ENCODE measurements around the gene ARHGAP19.
A peak's percentile ranks its signal among the peaks of the same experiment; 100 is the strongest.

ARHGAP19 gene

GRCh38 chr10:97228775-97229157 lies 63.7 kb downstream of the ARHGAP19 start:
- no peak for DNase-seq (ENCODE audit: low read depth)

DNA sequence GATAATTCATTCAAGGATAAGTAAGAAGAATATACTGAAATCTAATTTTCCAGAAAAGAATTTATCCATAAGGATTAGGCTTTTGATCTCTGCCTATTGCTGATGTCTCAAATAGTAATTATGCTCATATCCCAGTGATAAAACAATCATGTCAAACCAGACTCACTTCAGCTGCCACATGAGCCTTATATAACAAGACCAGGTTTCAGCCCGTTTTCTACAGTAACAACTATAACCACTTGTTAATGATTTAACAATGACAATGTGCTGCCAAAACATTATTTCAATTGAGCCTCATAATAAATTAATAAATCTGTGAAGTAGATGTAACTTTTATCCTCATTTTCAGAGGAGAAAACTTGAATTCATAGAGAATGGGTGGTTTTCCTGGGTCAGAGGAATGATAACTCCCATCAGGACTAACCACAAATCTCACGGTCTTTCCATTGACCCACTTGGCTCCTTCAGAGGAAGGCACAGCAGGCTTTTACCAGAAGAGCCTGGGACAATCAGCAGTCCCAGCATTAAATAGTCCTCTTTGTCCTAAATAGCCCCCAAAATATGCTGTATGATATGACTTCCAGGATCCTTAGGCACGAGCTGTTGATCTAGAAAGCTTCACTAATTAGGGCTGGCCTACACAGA lies 64.2 kb downstream of the ARHGAP19 start:
- no peak for DNase-seq (ENCODE audit: low read depth)

- no peak for DNase-seq (ENCODE audit: low read depth)
Observed at GRCh38 chr10:97226398-97226797, 66.0 kb downstream of the ARHGAP19 start.

- no peak for DNase-seq (ENCODE audit: low read depth)
Observed at GRCh38 chr10:97224483-97225435, 67.7 kb downstream of the ARHGAP19 start.

DNA sequence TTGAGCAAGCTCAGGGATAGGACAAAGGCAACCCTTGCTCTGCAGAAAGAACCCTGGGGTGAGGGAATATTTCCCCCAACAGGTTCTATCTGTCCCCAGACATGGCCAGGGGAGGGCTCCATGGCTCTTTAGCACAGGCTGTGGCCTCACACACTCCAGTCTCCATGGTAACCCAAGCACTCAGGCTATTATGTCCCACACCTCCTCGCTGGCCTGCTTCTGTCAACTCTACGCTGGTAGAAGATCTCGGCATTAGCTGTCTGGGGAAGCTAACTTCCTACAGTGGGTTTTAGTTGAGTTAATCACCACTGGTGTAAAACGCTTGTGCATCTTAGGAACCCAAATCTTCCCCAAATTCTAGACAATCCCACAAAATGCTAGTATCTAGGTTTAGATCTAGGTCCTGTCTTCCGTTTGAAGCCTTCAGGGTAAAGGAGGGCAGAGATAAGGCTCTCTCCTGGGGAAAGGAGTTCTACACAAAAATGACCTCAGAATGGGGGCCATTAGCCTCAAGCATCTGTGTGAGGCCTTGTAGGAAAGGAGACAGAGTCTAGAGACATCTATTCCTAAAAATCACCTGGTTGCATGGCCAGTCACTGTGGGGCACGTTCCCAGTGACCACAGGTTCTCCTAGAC lies 70.0 kb downstream of the ARHGAP19 start:
- DNase-seq (ENCODE audit: low read depth) = no peak

- no peak for DNase-seq (ENCODE audit: low read depth)
Observed at GRCh38 chr10:97220355-97220754, 72.1 kb downstream of the ARHGAP19 start.

DNA sequence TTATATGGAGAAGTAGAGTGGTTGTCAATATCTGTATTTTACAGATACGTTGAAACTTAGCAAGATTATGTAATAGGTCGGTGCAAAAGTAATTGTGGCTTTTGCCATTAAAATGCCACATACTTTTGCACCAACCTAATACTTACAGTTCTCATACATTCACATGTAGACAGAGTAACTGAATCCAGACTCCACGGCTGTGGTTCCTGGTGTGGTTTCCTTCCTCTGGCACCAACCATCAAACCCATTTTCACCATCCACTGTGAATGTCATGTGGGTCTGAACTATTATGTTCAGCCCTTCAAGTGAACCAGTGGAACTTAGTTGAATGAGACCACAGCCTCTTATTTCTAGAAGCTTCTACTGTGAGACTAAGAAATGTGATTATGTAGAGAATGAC lies 75.1 kb downstream of the ARHGAP19 start:
- no peak for DNase-seq (ENCODE audit: low read depth)

DNA sequence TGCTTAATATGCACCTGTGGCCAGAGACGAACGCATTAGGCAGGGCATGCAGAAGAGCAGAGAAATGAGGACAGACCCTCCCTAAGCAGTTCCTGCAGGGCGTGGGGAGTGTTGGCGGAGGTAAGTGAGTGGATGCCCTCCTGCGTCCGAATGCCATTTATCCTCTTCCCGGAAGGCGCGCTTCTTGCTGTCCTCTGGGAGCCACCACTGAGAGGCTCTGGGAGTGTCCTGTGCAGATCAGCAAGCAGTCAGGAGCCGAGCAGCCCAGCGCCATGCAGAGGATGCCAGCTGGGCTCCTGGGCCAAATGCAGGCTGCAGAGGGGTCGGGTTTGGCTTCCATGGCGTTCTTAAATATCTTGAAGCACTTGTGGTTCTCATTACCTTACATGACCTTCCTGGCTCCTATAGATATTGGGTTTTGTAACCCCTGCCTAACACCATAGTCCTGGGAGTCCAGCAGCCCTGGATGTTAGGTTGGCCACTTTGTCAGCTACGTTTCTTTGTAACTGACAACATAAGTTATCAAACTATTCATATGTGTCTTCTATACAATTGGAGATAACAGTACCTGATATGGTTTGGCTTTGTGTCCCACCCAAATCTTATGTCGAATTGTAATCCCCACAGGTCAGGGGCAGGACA lies 76.7 kb downstream of the ARHGAP19 start:
- DNase-seq (ENCODE audit: low read depth) = no peak

DNA sequence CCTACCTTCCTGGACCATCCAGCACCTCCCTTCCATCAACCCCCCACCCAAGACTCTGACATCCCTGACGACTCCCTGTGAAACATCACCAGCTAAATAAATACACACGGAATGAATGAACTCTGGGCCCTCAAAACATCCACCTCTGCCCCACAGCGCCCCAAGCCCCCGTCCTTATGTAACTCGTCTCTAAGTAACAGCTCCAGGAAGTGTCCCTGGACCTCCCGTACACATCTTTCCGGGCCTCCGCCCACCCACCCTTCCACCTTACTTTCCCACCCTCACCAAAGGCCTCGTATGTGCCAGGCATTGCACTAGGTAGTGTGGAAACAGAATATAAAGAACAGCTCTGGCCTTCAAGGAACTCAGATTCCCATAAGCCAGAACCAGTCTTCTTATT lies 79.0 kb downstream of the ARHGAP19 start:
- DNase-seq (ENCODE audit: low read depth) = no peak

DNA sequence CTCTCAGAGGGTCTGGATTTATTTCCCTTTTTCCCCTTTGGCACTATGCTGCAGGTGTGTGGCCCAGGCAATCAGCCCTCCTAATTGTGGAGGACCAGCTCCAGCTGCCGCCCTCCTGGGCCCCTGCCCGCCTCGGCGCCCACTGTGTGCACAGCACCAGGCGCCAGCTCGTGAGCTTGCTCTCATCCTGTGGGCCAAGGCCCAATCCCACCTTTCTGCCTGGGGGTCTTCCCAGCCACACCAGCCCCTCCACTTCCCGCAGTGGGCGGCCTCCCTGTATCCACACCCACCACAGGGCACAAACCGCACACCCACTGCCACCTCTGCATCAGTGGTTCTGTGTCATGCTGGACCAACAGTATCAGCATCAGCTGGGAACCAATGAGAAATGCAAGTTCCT lies 81.2 kb downstream of the ARHGAP19 start:
- no peak for DNase-seq (ENCODE audit: low read depth)

- DNase-seq (ENCODE audit: low read depth) = peak; percentile 43
Observed at GRCh38 chr10:97210543-97210960, 81.9 kb downstream of the ARHGAP19 start.

DNA sequence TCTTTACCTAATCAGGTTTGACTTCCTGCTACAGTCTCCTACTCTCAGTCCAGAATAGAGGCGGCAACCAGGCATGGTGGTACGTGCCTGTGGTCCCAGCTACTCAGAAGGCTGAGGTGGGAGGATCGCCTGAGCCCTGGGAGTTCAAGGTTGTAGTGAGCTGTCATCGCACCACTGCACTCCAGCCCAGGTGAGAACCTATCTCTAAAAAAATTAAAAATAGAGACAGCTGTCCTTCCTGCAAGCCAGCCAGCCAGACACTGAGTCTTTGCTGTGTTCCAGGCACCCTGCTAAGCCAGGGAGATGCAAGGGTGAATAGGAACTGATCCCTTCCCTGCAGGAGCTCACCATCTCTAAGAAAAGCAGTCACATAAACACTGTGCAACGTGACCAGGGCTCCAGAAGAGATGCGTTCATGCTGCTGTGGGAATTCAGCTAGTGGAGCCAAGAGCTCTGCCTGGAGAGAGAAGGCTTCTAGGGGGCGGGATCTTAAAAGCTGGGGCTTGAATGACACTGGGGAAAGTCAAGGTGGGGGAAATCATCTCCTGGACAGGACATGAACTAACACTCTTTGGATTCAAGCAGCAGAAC lies 84.6 kb downstream of the ARHGAP19 start:
- no peak for DNase-seq (ENCODE audit: low read depth)

GRCh38 chr10:97207131-97207530 lies 85.3 kb downstream of the ARHGAP19 start:
- DNase-seq (ENCODE audit: low read depth) = no peak

DNA sequence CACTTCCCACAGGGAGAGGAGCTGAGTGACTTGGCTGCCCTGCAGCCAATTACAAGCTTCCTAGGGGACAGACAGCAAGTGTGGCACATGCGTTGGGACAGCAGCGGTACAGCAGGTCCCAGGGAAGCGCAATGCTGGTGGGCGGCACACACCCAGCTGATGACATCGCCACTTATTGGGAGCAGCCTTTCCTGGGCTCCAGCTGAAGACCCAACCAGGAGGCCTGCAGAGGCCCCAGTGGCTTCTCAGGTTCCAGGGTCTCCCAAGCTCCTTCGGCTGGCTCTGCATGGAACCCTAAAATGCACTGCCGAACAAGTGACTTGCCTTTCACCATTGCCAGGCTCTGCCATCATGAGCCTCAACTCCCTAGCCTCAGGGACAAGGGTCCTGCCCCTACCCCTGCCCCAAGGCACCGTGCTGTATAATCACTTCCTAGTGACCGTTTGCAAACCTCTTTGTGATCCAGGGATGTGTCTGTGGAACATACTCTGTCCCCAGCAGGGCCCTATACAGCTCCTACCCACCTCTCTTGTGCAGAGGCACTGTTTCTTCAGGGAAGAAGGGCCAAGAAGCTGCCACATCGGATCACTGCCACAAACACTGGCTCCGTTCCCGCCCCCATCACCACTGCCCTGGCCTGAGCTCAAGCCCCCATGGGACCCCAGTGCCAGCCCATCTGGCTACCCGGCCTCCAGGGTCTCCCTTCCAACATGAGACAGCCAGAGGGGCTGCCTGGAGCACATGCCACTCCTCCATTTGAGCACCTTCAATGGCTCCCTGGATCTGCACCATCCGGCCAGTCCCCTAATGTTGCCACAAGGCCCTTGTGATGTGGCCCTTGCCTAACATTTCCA lies 87.4 kb downstream of the ARHGAP19 start:
- DNase-seq (ENCODE audit: low read depth) = no peak

DNA sequence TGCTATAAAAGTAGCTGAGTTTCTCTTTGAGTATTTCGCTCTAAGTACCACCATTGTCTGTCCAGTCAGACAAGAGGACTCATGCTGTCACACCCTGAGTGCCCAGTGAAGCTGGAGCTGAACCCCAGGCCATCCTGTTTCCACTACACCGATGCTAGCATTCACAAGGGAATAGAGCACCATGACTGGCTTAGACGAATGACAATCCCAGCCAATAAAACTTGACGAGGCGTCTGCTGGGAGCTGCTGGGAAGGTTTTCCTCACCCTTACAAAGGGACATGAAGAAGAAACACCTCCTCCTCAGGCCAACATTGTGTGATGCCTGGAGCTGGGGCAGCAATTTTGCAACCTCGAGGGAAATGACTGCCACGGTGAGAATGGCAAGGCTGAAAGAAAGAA lies 89.2 kb downstream of the ARHGAP19 start:
- no peak for DNase-seq (ENCODE audit: low read depth)

- no peak for DNase-seq (ENCODE audit: low read depth)
Observed at GRCh38 chr10:97200616-97201015, 91.8 kb downstream of the ARHGAP19 start.

- no peak for DNase-seq (ENCODE audit: low read depth)
Observed at GRCh38 chr10:97199152-97199551, 93.3 kb downstream of the ARHGAP19 start.

DNA sequence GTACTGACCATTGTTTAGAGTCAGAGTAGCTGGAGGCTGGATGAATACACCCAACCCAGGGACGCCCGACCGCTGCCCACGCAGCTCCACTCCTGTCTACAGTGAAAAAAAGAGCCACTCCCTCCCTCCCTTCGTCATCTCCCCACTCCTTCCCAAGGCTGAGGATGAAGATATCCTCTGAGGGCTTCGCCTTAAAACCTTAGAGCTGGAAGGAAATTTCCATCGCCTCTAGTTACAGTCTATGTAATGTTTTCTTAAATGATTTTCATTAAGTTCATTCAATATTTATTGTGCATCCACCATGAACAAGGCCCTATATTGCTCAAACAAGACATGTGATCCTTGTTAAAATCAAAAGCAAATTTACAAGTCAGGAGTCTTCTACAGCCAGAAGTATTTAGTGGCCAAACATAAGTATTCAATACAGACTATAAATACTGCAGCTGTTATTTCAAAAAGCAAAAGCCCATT lies 95.4 kb downstream of the ARHGAP19 start:
- no peak for DNase-seq (ENCODE audit: low read depth)

- DNase-seq (ENCODE audit: low read depth) = peak; percentile 19
Observed at GRCh38 chr10:97196223-97197029, 96.0 kb downstream of the ARHGAP19 start.

GRCh38 chr10:97195706-97196222 lies 96.7 kb downstream of the ARHGAP19 start:
- DNase-seq (ENCODE audit: low read depth) = no peak

Measured in HS-5 (cell line).